Hepatocyte (in vitro differentiated cells): ENCODE results near the gene KLHL36. TPM values are rescaled to one million over a fixed set of nuclear protein-coding genes. Genes with fewer than 3 reads are reported as not detected.
A peak's percentile ranks its signal among the peaks of the same experiment; 100 is the strongest.

Source experiments
- DNase-seq: peaks from one replicate; pipeline ENCODE4 v3.0.0-alpha.2; 2016; ENCODE audit warnings: low spot score
- H2AFZ ChIP-seq: fragments of 200-600 bp; sonication (generic); 2 replicates; pipeline ENCODE4 v1.6.0; 2016; ENCODE audit warnings: antibody characterized with exemption, mild to moderate bottlenecking
- H3K27ac ChIP-seq: fragments of 200-600 bp; sonication (generic); 2 replicates; pipeline ENCODE4 v1.5.1; 2016; ENCODE audit warnings: mild to moderate bottlenecking
- H3K27me3 ChIP-seq: fragments of 200-600 bp; sonication (generic); 2 replicates; pipeline ENCODE4 v1.6.1; 2016
- H3K36me3 ChIP-seq: fragments of 200-600 bp; sonication (generic); replicated peaks from 2 replicates; pipeline ENCODE4 v1.5.1; 2016; ENCODE audit warnings: low read depth; ENCODE audit not compliant: insufficient read depth
- H3K4me1 ChIP-seq: fragments of 200-600 bp; sonication (generic); 2 replicates; pipeline ENCODE4 v1.5.1; 2016; ENCODE audit warnings: mild to moderate bottlenecking, moderate library complexity; ENCODE audit not compliant: insufficient read depth
- H3K4me2 ChIP-seq: fragments of 200-600 bp; sonication (generic); 2 replicates; pipeline ENCODE4 v1.6.0; 2016
- H3K4me3 ChIP-seq: fragments of 200-600 bp; sonication (generic); 2 replicates; pipeline ENCODE4 v1.5.1; 2016; ENCODE audit warnings: mild to moderate bottlenecking
- H3K79me2 ChIP-seq: fragments of 200-600 bp; sonication (generic); 2 replicates; pipeline ENCODE4 v1.6.0; 2017; ENCODE audit warnings: mild to moderate bottlenecking
- H3K9me2 ChIP-seq: fragments of 200-600 bp; sonication (generic); replicated peaks from 2 replicates; pipeline ENCODE4 v1.6.0; 2017; ENCODE audit warnings: mild to moderate bottlenecking; ENCODE audit not compliant: insufficient read depth
- H3K9me3 ChIP-seq: fragments of 200-600 bp; sonication (generic); 2 replicates; pipeline ENCODE4 v1.5.1; 2016; ENCODE audit warnings: low read depth, mild to moderate bottlenecking
- H4K20me1 ChIP-seq: fragments of 200-600 bp; sonication (generic); 2 replicates; pipeline ENCODE4 v1.6.0; 2016; ENCODE audit warnings: mild to moderate bottlenecking; ENCODE audit not compliant: insufficient read depth, poor library complexity, severe bottlenecking
- CTCF ChIP-seq: fragments of 200-600 bp; sonication (generic); IDR thresholded peaks from 2 replicates; pipeline ENCODE4 v1.5.1; 2016; ENCODE audit warnings: antibody characterized with exemption, mild to moderate bottlenecking; ENCODE audit not compliant: poor library complexity
- EZH2 ChIP-seq: fragments of 200-600 bp; sonication (generic); IDR thresholded peaks from 2 replicates; pipeline ENCODE4 v1.6.1; 2016; ENCODE audit warnings: antibody characterized with exemption, mild to moderate bottlenecking, borderline replicate concordance
- EZH2phosphoT487 ChIP-seq: fragments of 200-600 bp; sonication (generic); IDR thresholded peaks from one replicate; pipeline ENCODE4 v1.6.1; 2018; ENCODE audit warnings: antibody characterized with exemption, mild to moderate bottlenecking, low read depth, moderate library complexity; ENCODE audit not compliant: unreplicated experiment, severe bottlenecking
- WGBS: methylation state at CpG from one replicate; pipeline ENCODE4 v1.1.6; 2016; ENCODE audit warnings: low lambda C conversion rate; ENCODE audit errors: missing lambda C conversion rate; 5-methylcytosine and 5-hydroxymethylcytosine counted together
- polyA plus RNA-seq: library from polyadenylated mRNA; unstranded; fragments of >200 nt; fragmentation: Nextera tagmentation; extraction: Ambion mirVana; gene quantifications from 2 replicates; pipeline ENCODE4 v1.2.1, GENCODE V29; 2016
- total RNA-seq: library from RNA; depleted of rRNA; stranded (reverse); fragments of >200 nt; gene quantifications from 2 replicates; pipeline ENCODE4 v1.2.3, GENCODE V29; 2014

KLHL36 gene
- total and polyA plus RNA-seq, 2 experiments from 2014 or later, result 24.4 to 50.5 TPM

DNA sequence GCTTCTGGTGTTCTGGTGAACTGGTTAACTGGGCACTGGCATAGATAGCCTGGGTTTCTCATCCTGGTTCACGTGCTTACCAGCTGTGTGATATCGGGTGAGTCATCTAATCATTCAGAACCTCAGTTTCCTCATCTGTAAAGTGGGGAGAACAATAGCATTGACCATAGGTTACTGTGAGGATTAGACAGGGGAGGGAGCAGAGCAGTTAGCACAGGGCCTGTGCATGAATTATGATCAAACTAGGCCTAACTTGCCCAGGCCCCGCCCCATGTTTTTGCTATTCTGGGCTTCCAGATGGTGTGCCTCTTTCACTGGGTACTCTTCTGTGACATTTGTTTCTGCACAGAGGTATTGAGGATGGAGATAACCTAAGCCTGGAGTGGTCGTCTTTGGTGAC is 4.6 kb upstream of the KLHL36 start:
- TF ChIP-seq CTCF (no peak), EZH2phosphoT487 (no peak), EZH2 (no peak)
- Histone ChIP-seq H3K27ac (no peak overlapping the region), H3K9me3 (no peaks in the 10 kb centered on the region), H3K36me3 (no peaks in the 10 kb centered on the region), H3K4me1 (peaks cover 10% of the 10 kb centered on the region), H3K9me2 (no peaks in the 10 kb centered on the region), H3K4me2 (no peak overlapping the region), H3K4me3 (no peak overlapping the region), H3K27me3 (no peaks in the 10 kb centered on the region), H3K79me2 (no peaks in the 10 kb centered on the region), H4K20me1 (no peaks in the 10 kb centered on the region), H2AFZ (no peak overlapping the region)
- WGBS, result 88% methylated on average over 4 of the region's 4 CpGs
- DNase-seq, result no peak

GRCh38 chr16:84648595-84649510 is 542 bp downstream of the KLHL36 start:
- H3K79me2 ChIP-seq, result peaks cover 22% of the 10 kb centered on the region
- H4K20me1 ChIP-seq, result peaks cover 6% of the 10 kb centered on the region
- peak; percentile 80 for DNase-seq
- peak overlapping the region; percentile 60 for H2AFZ ChIP-seq
- H3K27me3 ChIP-seq, result no peaks in the 10 kb centered on the region
- peak overlapping the region; percentile 91 for H3K4me3 ChIP-seq
- H3K4me2 ChIP-seq, result peak overlapping the region; percentile 98
- peak overlapping the region; percentile 61 for H3K27ac ChIP-seq
- no peaks in the 10 kb centered on the region for H3K36me3 ChIP-seq
- TF ChIP-seq EZH2 (no peak), CTCF (no peak), EZH2phosphoT487 (no peak)
- 7% methylated on average over 37 of the region's 96 CpGs for WGBS
- peaks cover 16% of the 10 kb centered on the region for H3K4me1 ChIP-seq
- no peaks in the 10 kb centered on the region for H3K9me2 ChIP-seq
- H3K9me3 ChIP-seq, result no peaks in the 10 kb centered on the region

DNA sequence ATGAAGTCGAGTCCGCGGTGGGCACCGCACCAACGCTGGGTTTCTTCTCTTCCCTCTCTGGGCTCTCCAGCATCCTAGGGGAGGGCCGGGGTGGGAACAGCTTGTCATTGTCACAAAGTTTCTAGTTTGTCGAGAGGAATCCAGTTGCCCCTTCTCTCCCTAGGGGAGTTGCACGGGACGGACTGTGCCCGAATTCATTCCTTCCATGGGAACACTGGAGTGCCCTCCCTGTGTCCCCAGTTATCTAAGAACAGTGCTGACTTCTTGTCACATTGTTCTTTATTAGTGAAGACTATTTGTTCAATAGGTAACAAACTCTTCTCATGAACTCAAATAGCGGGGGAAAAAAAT is 1.2 kb downstream of the KLHL36 start:
- WGBS, result 67% methylated on average over 10 of the region's 11 CpGs
- Histone ChIP-seq H3K36me3 (no peaks in the 10 kb centered on the region), H3K4me3 (peak overlapping the region; percentile 91), H3K9me3 (no peaks in the 10 kb centered on the region), H3K9me2 (no peaks in the 10 kb centered on the region), H3K79me2 (peaks cover 22% of the 10 kb centered on the region), H2AFZ (no peak overlapping the region), H3K27me3 (no peaks in the 10 kb centered on the region), H3K4me2 (peak overlapping the region; percentile 98), H3K4me1 (peaks cover 16% of the 10 kb centered on the region), H3K27ac (no peak overlapping the region), H4K20me1 (peaks cover 6% of the 10 kb centered on the region)
- no peak for DNase-seq
- no peak for TF ChIP-seq CTCF
